PFSK-1 (cell line): ENCODE data around the gene AXDND1.

Source experiments
- POLR2AphosphoS5 ChIP-seq: IDR thresholded peaks from 2 replicates; pipeline ENCODE4 v1.6.1; 2012; ENCODE audit warnings: low read depth, mild to moderate bottlenecking, control low read depth, low read length, moderate library complexity
- SIN3A ChIP-seq: IDR thresholded peaks from 2 replicates; pipeline ENCODE4 v1.6.1; 2012; ENCODE audit warnings: mild to moderate bottlenecking, low read length, moderate library complexity, borderline replicate concordance; ENCODE audit not compliant: insufficient read depth
- TAF1 ChIP-seq: IDR thresholded peaks from 2 replicates; pipeline ENCODE4 v1.6.1; 2012; ENCODE audit warnings: low read length, control low read depth, borderline replicate concordance; ENCODE audit not compliant: insufficient read depth

DNA sequence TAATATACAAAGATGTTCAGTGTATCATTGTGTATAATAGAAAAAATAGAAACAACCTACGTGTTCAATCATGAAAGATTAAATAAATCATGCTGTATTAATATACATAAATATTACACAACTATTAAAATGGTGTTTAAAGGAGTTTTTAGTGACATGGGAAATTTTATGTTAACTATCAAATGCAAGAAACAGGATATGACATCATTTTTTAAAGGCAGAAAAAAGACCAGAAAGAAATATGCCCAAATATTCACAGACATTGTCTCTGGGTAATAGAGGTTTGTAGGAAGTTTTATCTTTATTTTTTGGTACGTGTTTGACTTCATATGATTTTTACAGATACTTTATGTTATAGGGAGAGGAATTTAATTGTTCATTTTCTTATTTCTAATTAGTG, 176.0 kb downstream of the AXDND1 start:
- no peak for TF ChIP-seq POLR2AphosphoS5
- no peak for TF ChIP-seq SIN3A
- TF ChIP-seq TAF1: no peak
